Retina (tissue), 1 donor: Measurements from ENCODE around the gene KIF6.
"Not testable (repeated sequence)": the region's sequence is repeated elsewhere in the genome, so short reads cannot be mapped to it uniquely, and the experiment has no call there.

Experiments used
- DNase-seq: peaks from one replicate; pipeline ENCODE4 v3.0.0-alpha.2; 2016

Gene KIF6

GRCh38 chr6:39724787-39725631 lies at the start of gene KIF6:
KIF6 (minus strand) TSS chr6:39725408; CDS start chr6:39725310, 98 bp downstream.
- peak; percentile 89 for DNase-seq

GRCh38 chr6:39773782-39774181 lies 48.6 kb upstream of the KIF6 start:
- DNase-seq = no peak

- DNase-seq = no peak
Observed at GRCh38 chr6:39772559-39773273, 47.5 kb upstream of the KIF6 start.

- no peak for DNase-seq
Observed at GRCh38 chr6:39770446-39770845, 45.2 kb upstream of the KIF6 start.

- no peak for DNase-seq
Observed at GRCh38 chr6:39769012-39769411, 43.8 kb upstream of the KIF6 start.

- no peak for DNase-seq
Observed at GRCh38 chr6:39765508-39766065, 40.4 kb upstream of the KIF6 start.

GRCh38 chr6:39760226-39760952 lies 35.2 kb upstream of the KIF6 start:
- no peak for DNase-seq

- DNase-seq = no peak
Observed at GRCh38 chr6:39758905-39759605, 33.8 kb upstream of the KIF6 start.

GRCh38 chr6:39756582-39756981 lies 31.4 kb upstream of the KIF6 start:
- no peak for DNase-seq

GRCh38 chr6:39755231-39755630 lies 30.0 kb upstream of the KIF6 start:
- no peak for DNase-seq

GRCh38 chr6:39754514-39755115 lies 29.4 kb upstream of the KIF6 start:
- DNase-seq = no peak

GRCh38 chr6:39753725-39754045 lies 28.5 kb upstream of the KIF6 start:
- no peak for DNase-seq

GRCh38 chr6:39752835-39753724 lies 27.9 kb upstream of the KIF6 start:
- DNase-seq = no peak

- no peak for DNase-seq
Observed at GRCh38 chr6:39746795-39747194, 21.6 kb upstream of the KIF6 start.

- no peak for DNase-seq
Observed at GRCh38 chr6:39733704-39734103, 8.5 kb upstream of the KIF6 start.

GRCh38 chr6:39731565-39731964 lies 6.4 kb upstream of the KIF6 start:
- no peak for DNase-seq

GRCh38 chr6:39729945-39730344 lies 4.7 kb upstream of the KIF6 start:
- no peak for DNase-seq

GRCh38 chr6:39725632-39725997 lies 407 bp upstream of the KIF6 start:
- DNase-seq = no peak

GRCh38 chr6:39723350-39723749 lies 1.9 kb downstream of the KIF6 start:
- not testable (repeated sequence) for DNase-seq

- no peak for DNase-seq
Observed at GRCh38 chr6:39714802-39715201, 10.4 kb downstream of the KIF6 start.

GRCh38 chr6:39707962-39708683 lies 17.1 kb downstream of the KIF6 start:
- no peak for DNase-seq
